Smooth muscle cell (in vitro differentiated cells): ENCODE measurements around the gene YBX1. TPM values are rescaled to one million over a fixed set of nuclear protein-coding genes. Genes with fewer than 3 reads are reported as not detected.

Source experiments
- DNase-seq: peaks from one replicate; lab custom pipeline; 2025; ENCODE audit not compliant: unreplicated experiment; lab: John Stamatoyannopoulos, UW
- H2AFZ ChIP-seq: fragments of 200-600 bp; sonication (generic); 2 replicates; pipeline ENCODE4 v1.6.0; 2016; ENCODE audit warnings: antibody characterized with exemption, low read depth, mild to moderate bottlenecking
- H3F3A ChIP-seq: fragments of 200-600 bp; sonication (generic); 2 replicates; pipeline ENCODE4 v1.6.0; 2017; ENCODE audit warnings: antibody characterized with exemption, low read depth
- H3K27ac ChIP-seq: fragments of 200-600 bp; sonication (generic); 2 replicates; pipeline ENCODE4 v1.5.1; 2016; ENCODE audit warnings: low read depth, mild to moderate bottlenecking
- H3K27me3 ChIP-seq: fragments of 200-600 bp; sonication (generic); 2 replicates; pipeline ENCODE4 v1.6.1; 2016; ENCODE audit warnings: low read depth, mild to moderate bottlenecking
- H3K36me3 ChIP-seq: fragments of 200-600 bp; sonication (generic); 2 replicates; pipeline ENCODE4 v1.5.1; 2016; ENCODE audit warnings: low read depth
- H3K4me1 ChIP-seq: fragments of 200-600 bp; sonication (generic); 2 replicates; pipeline ENCODE4 v1.5.1; 2016; ENCODE audit warnings: low read depth
- H3K4me2 ChIP-seq: fragments of 200-600 bp; sonication (generic); 2 replicates; pipeline ENCODE4 v1.6.0; 2016; ENCODE audit warnings: mild to moderate bottlenecking
- H3K4me3 ChIP-seq: fragments of 200-600 bp; sonication (generic); 2 replicates; pipeline ENCODE4 v1.5.1; 2016; ENCODE audit warnings: mild to moderate bottlenecking
- H3K79me2 ChIP-seq: fragments of 200-600 bp; sonication (generic); 2 replicates; pipeline ENCODE4 v1.6.0; 2016; ENCODE audit warnings: low read depth, mild to moderate bottlenecking
- H3K9ac ChIP-seq: fragments of 200-600 bp; sonication (generic); 2 replicates; pipeline ENCODE4 v1.6.0; 2016; ENCODE audit warnings: low read depth
- H3K9me3 ChIP-seq: fragments of 200-600 bp; sonication (generic); replicated peaks from 2 replicates; pipeline ENCODE4 v1.5.1; 2016; ENCODE audit warnings: low read depth
- H4K20me1 ChIP-seq: fragments of 200-600 bp; sonication (generic); 2 replicates; pipeline ENCODE4 v1.6.0; 2016; ENCODE audit warnings: low read depth
- CTCF ChIP-seq: fragments of 200-600 bp; sonication (generic); IDR thresholded peaks from 2 replicates; pipeline ENCODE4 v1.5.1; 2017; ENCODE audit warnings: borderline replicate concordance, mild to moderate bottlenecking, antibody characterized with exemption; ENCODE audit not compliant: insufficient read depth, poor library complexity, severe bottlenecking
- WGBS: methylation state at CpG from one replicate; pipeline ENCODE4 v1.1.7; 2016; ENCODE audit warnings: low lambda C conversion rate; 5-methylcytosine and 5-hydroxymethylcytosine counted together
- polyA plus RNA-seq: library from polyadenylated mRNA; unstranded; fragments of >200 nt; fragmentation: Nextera tagmentation; extraction: Ambion mirVana; gene quantifications from 2 replicates; pipeline ENCODE4 v1.2.1, GENCODE V29; 2016
- total RNA-seq: library from RNA; depleted of rRNA; stranded (reverse); fragments of >200 nt; gene quantifications from 2 replicates; pipeline ENCODE4 v1.2.3, GENCODE V29; 2014

Gene YBX1
- total and polyA plus RNA-seq, 2 experiments from 2014 or later: 284 to 587 TPM

- Histone ChIP-seq H3K27me3 (no peaks in the 10 kb centered on the region), H3K36me3 (no peaks in the 10 kb centered on the region), H3K4me3 (no peak overlapping the region), H2AFZ (no peak overlapping the region), H4K20me1 (no peaks in the 10 kb centered on the region), H3K4me1 (no peaks in the 10 kb centered on the region), H3K79me2 (no peaks in the 10 kb centered on the region), H3K27ac (no peak overlapping the region), H3K9me3 (no peaks in the 10 kb centered on the region), H3K9ac (no peak overlapping the region), H3F3A (no peaks in the 10 kb centered on the region), H3K4me2 (no peak overlapping the region)
- 83% methylated on average over 3 of the region's 3 CpGs for WGBS
- no peak for TF ChIP-seq CTCF
- DNase-seq: no peak
Observed at GRCh38 chr1:42669936-42670335, 12.3 kb upstream of the YBX1 start.

- Histone ChIP-seq H3K4me3 (no peak overlapping the region), H3K9me3 (no peaks in the 10 kb centered on the region), H3K4me2 (no peak overlapping the region), H3K27me3 (no peaks in the 10 kb centered on the region), H2AFZ (no peak overlapping the region), H3K4me1 (no peaks in the 10 kb centered on the region), H3K27ac (no peak overlapping the region), H4K20me1 (no peaks in the 10 kb centered on the region), H3K9ac (no peak overlapping the region), H3K79me2 (no peaks in the 10 kb centered on the region), H3F3A (no peaks in the 10 kb centered on the region), H3K36me3 (no peaks in the 10 kb centered on the region)
- no peak for TF ChIP-seq CTCF
- DNase-seq: no peak
- over 99% methylated on average over 4 of the region's 4 CpGs for WGBS
Observed at GRCh38 chr1:42670425-42670824, 11.8 kb upstream of the YBX1 start.

GRCh38 chr1:42674214-42674613, 8.0 kb upstream of the YBX1 start:
- no peak for TF ChIP-seq CTCF
- no peak overlapping the region for H3K27ac ChIP-seq
- DNase-seq: no peak
- H4K20me1 ChIP-seq: no peaks in the 10 kb centered on the region
- H3F3A ChIP-seq: no peaks in the 10 kb centered on the region
- no peaks in the 10 kb centered on the region for H3K79me2 ChIP-seq
- H3K4me2 ChIP-seq: no peak overlapping the region
- no peaks in the 10 kb centered on the region for H3K27me3 ChIP-seq
- H3K4me1 ChIP-seq: no peaks in the 10 kb centered on the region
- no peaks in the 10 kb centered on the region for H3K9me3 ChIP-seq
- no peak overlapping the region for H2AFZ ChIP-seq
- H3K4me3 ChIP-seq: no peak overlapping the region
- no peak overlapping the region for H3K9ac ChIP-seq
- H3K36me3 ChIP-seq: no peaks in the 10 kb centered on the region

GRCh38 chr1:42674682-42675081, 7.5 kb upstream of the YBX1 start:
- Histone ChIP-seq H3K4me1 (no peaks in the 10 kb centered on the region), H4K20me1 (no peaks in the 10 kb centered on the region), H3K4me3 (no peak overlapping the region), H3K36me3 (no peaks in the 10 kb centered on the region), H3K4me2 (no peak overlapping the region), H3K9me3 (no peaks in the 10 kb centered on the region), H3K9ac (no peak overlapping the region), H3K27me3 (no peaks in the 10 kb centered on the region), H3K79me2 (no peaks in the 10 kb centered on the region), H3F3A (peaks cover under 1% of the 10 kb centered on the region), H3K27ac (no peak overlapping the region), H2AFZ (no peak overlapping the region)
- no peak for DNase-seq
- no peak for TF ChIP-seq CTCF
- WGBS: 89% methylated on average over 1 of the region's 1 CpG
